ENCODE results near the gene LITAF. TPM values are rescaled to one million over a fixed set of nuclear protein-coding genes. Genes with fewer than 3 reads are reported as not detected.
"Not testable (repeated sequence)": the region's sequence is repeated elsewhere in the genome, so short reads cannot be mapped to it uniquely, and the experiment has no call there.

Gene LITAF
- total RNA-seq, 1 experiment from 2014 or later = 244 TPM

DNA sequence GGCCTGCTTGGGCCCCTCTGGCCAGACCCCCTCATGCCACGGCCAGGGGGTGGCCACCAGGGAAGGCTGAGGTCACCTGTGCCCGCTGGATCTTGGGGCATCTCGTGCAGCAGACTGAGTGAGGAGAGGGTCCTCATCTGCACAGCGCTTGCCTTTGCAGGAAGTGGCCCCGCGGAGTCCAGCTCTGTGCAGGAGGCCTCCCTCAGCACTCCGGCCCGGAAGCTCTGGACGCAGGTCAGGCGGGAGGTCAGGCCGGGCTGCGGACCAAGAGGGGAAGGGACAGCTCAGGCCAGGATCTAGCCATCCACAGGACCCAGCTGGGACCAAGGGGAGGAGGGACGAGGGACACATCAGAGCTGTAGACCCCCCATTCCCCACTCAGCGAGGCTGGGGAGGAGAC lies 72.4 kb downstream of the LITAF start:
- Histone ChIP-seq H3K4me2 (no peak overlapping the region), H3K4me1 (replicated peaks; ENCODE audit: insufficient read depth) (no peaks in the 10 kb centered on the region), H3K9me2 (ENCODE audit: insufficient read depth) (no peaks in the 10 kb centered on the region), H3K27ac (no peak overlapping the region), H2AFZ (no peak overlapping the region), H3K27me3 (ENCODE audit: insufficient read depth, low read depth) (peaks cover 14% of the 10 kb centered on the region), H3K79me2 (ENCODE audit: low read depth) (no peaks in the 10 kb centered on the region), H3F3A (ENCODE audit: insufficient read depth, low read depth) (no peaks in the 10 kb centered on the region), H3K9me3 (ENCODE audit: insufficient read depth, low read depth) (no peaks in the 10 kb centered on the region), H3K4me3 (no peak overlapping the region), H4K20me1 (ENCODE audit: insufficient read depth) (no peaks in the 10 kb centered on the region), H3K36me3 (ENCODE audit: low read depth) (no peaks in the 10 kb centered on the region)
- intact Hi-C loops (cut with micrococcal nuclease; ENCODE audit: unreplicated experiment) = no loop called here
- POLR2A ChIA-PET (ENCODE audit: unreplicated experiment) = no interaction called here
- BruUV-seq (replicated peaks) = no TSS peak
- TF ChIP-seq CTCF (conservative IDR thresholded peaks at IDR 0.05) (no peak), EZH2 (IDR thresholded peaks at IDR 0.05; ENCODE audit: low read depth) (no peak)
- CTCF ChIA-PET = no interaction called here
- DNase-seq = no peak

DNA sequence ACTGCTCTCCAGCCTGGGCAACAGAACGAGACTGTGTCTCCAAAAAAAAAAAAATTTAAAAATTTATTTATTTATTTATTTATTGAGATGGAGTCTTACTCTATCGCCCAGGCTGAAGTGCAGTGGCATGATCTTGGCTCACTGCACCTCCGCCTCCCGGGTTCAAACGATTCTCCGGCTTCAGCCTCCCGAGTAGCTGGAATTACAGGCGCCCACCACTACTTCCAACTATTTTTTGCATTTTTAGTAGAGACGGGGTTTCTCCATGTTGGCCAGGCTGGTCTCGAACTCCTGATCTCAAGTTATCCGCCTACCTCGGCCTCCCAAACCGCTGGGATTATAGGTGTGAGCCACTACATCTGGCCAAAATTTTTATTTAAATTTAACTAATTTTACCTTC lies 73.4 kb downstream of the LITAF start:
- H3K4me3 ChIP-seq; DNase-seq; CTCF ChIA-PET; H2AFZ ChIP-seq; intact Hi-C loops (cut with micrococcal nuclease; ENCODE audit: unreplicated experiment); H4K20me1 ChIP-seq (ENCODE audit: insufficient read depth); H3K4me2 ChIP-seq; POLR2A ChIA-PET (ENCODE audit: unreplicated experiment); H3K9me3 ChIP-seq (ENCODE audit: insufficient read depth, low read depth); H3K4me1 ChIP-seq (replicated peaks; ENCODE audit: insufficient read depth); H3K27ac ChIP-seq; H3K9me2 ChIP-seq (ENCODE audit: insufficient read depth); H3K79me2 ChIP-seq (ENCODE audit: low read depth); BruUV-seq (replicated peaks); H3F3A ChIP-seq (ENCODE audit: insufficient read depth, low read depth); H3K36me3 ChIP-seq (ENCODE audit: low read depth): not testable (repeated sequence)
- H3K27me3 ChIP-seq (ENCODE audit: insufficient read depth, low read depth) = peaks cover 14% of the 10 kb centered on the region

DNA sequence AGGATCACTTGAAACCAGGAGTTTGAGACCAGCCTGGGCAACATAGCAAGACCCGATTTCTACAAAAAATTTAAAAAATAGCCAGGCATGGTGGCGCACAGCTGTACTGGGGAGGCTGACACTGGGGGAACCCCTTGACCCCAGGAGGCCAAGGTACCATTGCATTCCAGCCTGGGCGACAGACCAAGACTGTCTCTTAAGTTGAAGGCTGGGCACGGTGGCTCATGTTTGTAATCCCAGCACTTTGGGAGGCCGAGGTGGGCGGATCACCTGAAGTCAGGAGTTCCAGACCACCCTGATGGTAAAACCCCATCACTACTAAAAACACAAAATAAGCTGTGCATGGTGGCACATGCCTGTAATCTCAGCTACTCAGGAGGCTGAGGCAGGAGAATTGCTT lies 74.9 kb downstream of the LITAF start:
- DNase-seq = no peak
- H3K9me2 ChIP-seq (ENCODE audit: insufficient read depth) = no peaks in the 10 kb centered on the region
- H3F3A ChIP-seq (ENCODE audit: insufficient read depth, low read depth) = no peaks in the 10 kb centered on the region; the same call in 1 of the 2 replicates
- BruUV-seq (replicated peaks) = no TSS peak
- no peaks in the 10 kb centered on the region for H3K9me3 ChIP-seq (ENCODE audit: insufficient read depth, low read depth)
- CTCF ChIA-PET = no interaction called here
- H3K4me1 ChIP-seq (replicated peaks; ENCODE audit: insufficient read depth) = no peaks in the 10 kb centered on the region
- H3K4me3 ChIP-seq = no peak overlapping the region
- no peak overlapping the region for H2AFZ ChIP-seq
- no peak for TF ChIP-seq CTCF (conservative IDR thresholded peaks at IDR 0.05)
- TF ChIP-seq EZH2 (IDR thresholded peaks at IDR 0.05; ENCODE audit: low read depth) = no peak
- POLR2A ChIA-PET (ENCODE audit: unreplicated experiment) = no interaction called here
- no peaks in the 10 kb centered on the region for H3K79me2 ChIP-seq (ENCODE audit: low read depth)
- no peak overlapping the region for H3K4me2 ChIP-seq
- H3K27me3 ChIP-seq (ENCODE audit: insufficient read depth, low read depth) = peaks cover 8% of the 10 kb centered on the region; the same call in 1 of the 2 replicates
- no peak overlapping the region for H3K27ac ChIP-seq
- H4K20me1 ChIP-seq (ENCODE audit: insufficient read depth) = no peaks in the 10 kb centered on the region
- no peaks in the 10 kb centered on the region for H3K36me3 ChIP-seq (ENCODE audit: low read depth)
- intact Hi-C loops (cut with micrococcal nuclease; ENCODE audit: unreplicated experiment) = no loop called here

- Histone ChIP-seq H3K27me3 (ENCODE audit: insufficient read depth, low read depth) (peaks cover 3% of the 10 kb centered on the region; the same call in 1 of the 2 replicates), H3K4me1 (replicated peaks; ENCODE audit: insufficient read depth) (0 out of 2 replicates have a peak, but pooled peaks cover 1% of the 10 kb centered on the region), H3F3A (ENCODE audit: insufficient read depth, low read depth) (peaks cover 4% of the 10 kb centered on the region; the same call in 1 of the 2 replicates), H3K36me3 (ENCODE audit: low read depth) (no peaks in the 10 kb centered on the region), H3K4me3 (no peak overlapping the region), H2AFZ (no peak overlapping the region), H3K9me2 (ENCODE audit: insufficient read depth) (no peaks in the 10 kb centered on the region), H3K4me2 (no peak overlapping the region), H3K9me3 (ENCODE audit: insufficient read depth, low read depth) (no peaks in the 10 kb centered on the region), H3K79me2 (ENCODE audit: low read depth) (no peaks in the 10 kb centered on the region), H4K20me1 (ENCODE audit: insufficient read depth) (no peaks in the 10 kb centered on the region), H3K27ac (no peak overlapping the region)
- intact Hi-C loops (cut with micrococcal nuclease; ENCODE audit: unreplicated experiment) = no loop called here
- TF ChIP-seq EZH2 (IDR thresholded peaks at IDR 0.05; ENCODE audit: low read depth) = no peak
- TF ChIP-seq CTCF (conservative IDR thresholded peaks at IDR 0.05) = no peak
- BruUV-seq (replicated peaks) = no TSS peak
- POLR2A ChIA-PET (ENCODE audit: unreplicated experiment) = no interaction called here
- no peak for DNase-seq
- CTCF ChIA-PET = no interaction called here
Observed at GRCh38 chr16:11511328-11511727, 75.4 kb downstream of the LITAF start.
